ENCODE results near the gene RYR3.

The RYR3 gene

GRCh38 chr15:33433821-33434220 lies 123.1 kb downstream of the RYR3 start:
- H2AFZ ChIP-seq (ENCODE audit: low read length), result no peak overlapping the region
- no peak overlapping the region for H3K4me3 ChIP-seq (ENCODE audit: low read length)
- H3F3A ChIP-seq (ENCODE audit: insufficient read depth, low read length), result no peaks in the 10 kb centered on the region
- TF ChIP-seq EZH2 (optimal IDR thresholded peaks at IDR 0.05; ENCODE audit: low read depth, low read length), result no peak
- TF ChIP-seq EZH2phosphoT487 (IDR thresholded peaks at IDR 0.05; ENCODE audit: low read length), result no peak
- TF ChIP-seq CTCF (IDR thresholded peaks at IDR 0.05; ENCODE audit: low read length), result no peak
- no peaks in the 10 kb centered on the region for H3K36me3 ChIP-seq (replicated peaks; ENCODE audit: insufficient read depth, low read length)
- H3K79me2 ChIP-seq (ENCODE audit: low read length), result no peaks in the 10 kb centered on the region
- no peaks in the 10 kb centered on the region for H4K20me1 ChIP-seq (ENCODE audit: insufficient read depth, low read length)
- H3K27me3 ChIP-seq (replicated peaks; ENCODE audit: insufficient read depth, low read length), result no peaks in the 10 kb centered on the region
- H3K9me3 ChIP-seq (replicated peaks; ENCODE audit: insufficient read depth, low read length), result no peaks in the 10 kb centered on the region
- H3K4me1 ChIP-seq (ENCODE audit: low read length), result no peaks in the 10 kb centered on the region
- H3K4me2 ChIP-seq (ENCODE audit: low read depth, low read length), result no peak overlapping the region
- no peak for DNase-seq
- no peaks in the 10 kb centered on the region for H3K9me2 ChIP-seq (replicated peaks; ENCODE audit: insufficient read depth, low read length)
- H3K27ac ChIP-seq (ENCODE audit: low read length), result no peak overlapping the region
- H3K9ac ChIP-seq (ENCODE audit: low read length), result no peak overlapping the region

GRCh38 chr15:33438396-33438795 lies 127.6 kb downstream of the RYR3 start:
- no peak for TF ChIP-seq EZH2 (optimal IDR thresholded peaks at IDR 0.05; ENCODE audit: low read depth, low read length)
- TF ChIP-seq EZH2phosphoT487 (IDR thresholded peaks at IDR 0.05; ENCODE audit: low read length), result no peak
- TF ChIP-seq CTCF (IDR thresholded peaks at IDR 0.05; ENCODE audit: low read length), result no peak
- no peak overlapping the region for H2AFZ ChIP-seq (ENCODE audit: low read length)
- no peak overlapping the region for H3K4me3 ChIP-seq (ENCODE audit: low read length)
- H3K4me2 ChIP-seq (ENCODE audit: low read depth, low read length), result no peak overlapping the region
- H3K27me3 ChIP-seq (replicated peaks; ENCODE audit: insufficient read depth, low read length), result no peaks in the 10 kb centered on the region
- H3K4me1 ChIP-seq (ENCODE audit: low read length), result no peaks in the 10 kb centered on the region
- no peak for DNase-seq
- H3K9ac ChIP-seq (ENCODE audit: low read length), result no peak overlapping the region
- no peaks in the 10 kb centered on the region for H3F3A ChIP-seq (ENCODE audit: insufficient read depth, low read length)
- no peaks in the 10 kb centered on the region for H3K36me3 ChIP-seq (replicated peaks; ENCODE audit: insufficient read depth, low read length)
- H3K27ac ChIP-seq (ENCODE audit: low read length), result no peak overlapping the region
- H4K20me1 ChIP-seq (ENCODE audit: insufficient read depth, low read length), result no peaks in the 10 kb centered on the region
- no peaks in the 10 kb centered on the region for H3K9me2 ChIP-seq (replicated peaks; ENCODE audit: insufficient read depth, low read length)
- H3K9me3 ChIP-seq (replicated peaks; ENCODE audit: insufficient read depth, low read length), result no peaks in the 10 kb centered on the region
- H3K79me2 ChIP-seq (ENCODE audit: low read length), result no peaks in the 10 kb centered on the region

GRCh38 chr15:33440900-33441299 lies 130.1 kb downstream of the RYR3 start:
- TF ChIP-seq CTCF (IDR thresholded peaks at IDR 0.05; ENCODE audit: low read length) (no peak), EZH2 (optimal IDR thresholded peaks at IDR 0.05; ENCODE audit: low read depth, low read length) (no peak), EZH2phosphoT487 (IDR thresholded peaks at IDR 0.05; ENCODE audit: low read length) (no peak)
- H3K9me2 ChIP-seq (replicated peaks; ENCODE audit: insufficient read depth, low read length), result no peaks in the 10 kb centered on the region
- H3K79me2 ChIP-seq (ENCODE audit: low read length), result no peaks in the 10 kb centered on the region
- no peak overlapping the region for H2AFZ ChIP-seq (ENCODE audit: low read length)
- H3K27me3 ChIP-seq (replicated peaks; ENCODE audit: insufficient read depth, low read length), result no peaks in the 10 kb centered on the region
- no peak overlapping the region for H3K27ac ChIP-seq (ENCODE audit: low read length)
- no peaks in the 10 kb centered on the region for H3K9me3 ChIP-seq (replicated peaks; ENCODE audit: insufficient read depth, low read length)
- H4K20me1 ChIP-seq (ENCODE audit: insufficient read depth, low read length), result no peaks in the 10 kb centered on the region
- H3K36me3 ChIP-seq (replicated peaks; ENCODE audit: insufficient read depth, low read length), result no peaks in the 10 kb centered on the region
- H3K4me3 ChIP-seq (ENCODE audit: low read length), result no peak overlapping the region
- H3K4me1 ChIP-seq (ENCODE audit: low read length), result no peaks in the 10 kb centered on the region
- no peaks in the 10 kb centered on the region for H3F3A ChIP-seq (ENCODE audit: insufficient read depth, low read length)
- DNase-seq, result no peak
- no peak overlapping the region for H3K4me2 ChIP-seq (ENCODE audit: low read depth, low read length)
- no peak overlapping the region for H3K9ac ChIP-seq (ENCODE audit: low read length)
